Ascending aorta (tissue), 2 donors: ENCODE results near the gene PUS7. TPM values are rescaled to one million over a fixed set of nuclear protein-coding genes. Genes with fewer than 3 reads are reported as not detected.
"Not testable (repeated sequence)": the region's sequence is repeated elsewhere in the genome, so short reads cannot be mapped to it uniquely, and the experiment has no call there.

ENCODE experiments used
- DNase-seq, 2 donors: peaks; one replicate each; pipeline ENCODE4 v3.0.0-alpha.2; 2019; ENCODE audit warnings: low spot score in 2 of 2
- H3K27ac ChIP-seq, 2 donors: fragments of 200-600 bp; sonication (generic); one replicate each; pipeline ENCODE4 v1.5.1; 2016 to 2017; ENCODE audit warnings: mild to moderate bottlenecking in 1 of 2
- H3K27me3 ChIP-seq: fragments of 200-600 bp; sonication (generic); one replicate; pipeline ENCODE4 v1.5.1; 2017
- H3K36me3 ChIP-seq, 2 donors: fragments of 200-600 bp; sonication (generic); one replicate each; pipeline ENCODE4 v1.5.1; 2016
- H3K4me1 ChIP-seq, 2 donors: fragments of 200-600 bp; sonication (generic); one replicate each; pipeline ENCODE4 v1.5.1; 2016 to 2017; ENCODE audit warnings: mild to moderate bottlenecking in 1 of 2
- H3K4me3 ChIP-seq, 2 donors: fragments of 200-600 bp; sonication (generic); one replicate each; pipeline ENCODE4 v1.5.1; 2016 to 2017; ENCODE audit warnings: mild to moderate bottlenecking in 1 of 2
- H3K9me3 ChIP-seq, 2 donors: fragments of 200-600 bp; sonication (generic); one replicate each; pipeline ENCODE4 v1.5.1; 2016
- CTCF ChIP-seq, 3 experiments: fragments of 200-600 bp in 2 of 3; fragments of 450-650 bp in 1 of 3; sonication (generic) in 2 of 3; IDR thresholded peaks; one replicate each; pipeline ENCODE4 v1.5.1; 2016 to 2019; ENCODE audit warnings: antibody characterized with exemption in 3 of 3, mild to moderate bottlenecking in 1 of 3, moderate library complexity in 1 of 3
- intact Hi-C: fragments of 100-400 bp; cut with DNase I; formaldehyde crosslinking; loops from one replicate; pipeline ENCODE4 v1.15.1; 2023
- total RNA-seq: library from RNA; depleted of rRNA; stranded (reverse); fragments of >200 nt; gene quantifications from one replicate; pipeline ENCODE4 v1.1.0, GENCODE V29; 2016

Gene PUS7
- total RNA-seq, 1 donor from 2014 or later: 17.2 TPM

- H3K27me3 ChIP-seq: no peaks in the 10 kb centered on the region
- no peak overlapping the region for H3K27ac ChIP-seq
- H3K4me3 ChIP-seq: no peak overlapping the region
- H3K4me1 ChIP-seq: no peaks in the 10 kb centered on the region
- no peaks in the 10 kb centered on the region for H3K36me3 ChIP-seq
- DNase-seq: no peak
- TF ChIP-seq CTCF (IDR thresholded peaks at IDR 0.05): no peak
- intact Hi-C loops: no loop called here
- no peaks in the 10 kb centered on the region for H3K9me3 ChIP-seq
These were observed 70.0 kb downstream of the PUS7 start for GRCh38 chr7:105452085-105452484.

GRCh38 chr7:105450870-105451269 lies 71.2 kb downstream of the PUS7 start:
- H3K4me3 ChIP-seq, H3K4me1 ChIP-seq, DNase-seq, H3K36me3 ChIP-seq, H3K27ac ChIP-seq, H3K9me3 ChIP-seq, intact Hi-C loops, H3K27me3 ChIP-seq: not testable (repeated sequence)

GRCh38 chr7:105450177-105450861 lies 71.8 kb downstream of the PUS7 start:
- no peaks in the 10 kb centered on the region for H3K27me3 ChIP-seq
- no peak overlapping the region for H3K4me3 ChIP-seq
- H3K27ac ChIP-seq: no peak overlapping the region
- no peaks in the 10 kb centered on the region for H3K9me3 ChIP-seq
- no peaks in the 10 kb centered on the region for H3K4me1 ChIP-seq
- no peaks in the 10 kb centered on the region for H3K36me3 ChIP-seq
- no peak for DNase-seq
- no peak for TF ChIP-seq CTCF (IDR thresholded peaks at IDR 0.05)
- intact Hi-C loops: no loop called here

DNA sequence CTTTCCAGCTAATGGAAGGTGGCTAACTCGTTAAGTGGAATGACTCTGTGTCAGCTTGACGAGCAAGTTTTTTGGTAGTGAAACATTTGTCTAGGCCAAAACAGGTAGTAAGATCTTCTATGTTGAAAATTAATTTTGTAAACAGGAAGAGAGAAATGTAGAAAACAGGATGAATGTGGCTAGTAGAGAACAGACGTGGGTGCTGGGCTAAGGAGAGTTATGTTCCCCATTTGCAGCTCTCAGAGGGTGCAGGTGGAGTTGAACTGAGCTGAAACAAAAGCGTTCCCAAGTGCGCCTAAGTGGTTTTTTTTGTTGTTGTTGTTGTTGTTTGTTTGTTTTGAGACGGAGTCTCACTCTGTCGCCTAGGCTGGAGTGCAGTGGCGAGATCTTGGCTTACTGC lies 73.9 kb downstream of the PUS7 start:
- intact Hi-C loops: no loop called here
- no peak overlapping the region for H3K27ac ChIP-seq
- no peaks in the 10 kb centered on the region for H3K9me3 ChIP-seq
- no peak for DNase-seq
- TF ChIP-seq CTCF (IDR thresholded peaks at IDR 0.05): no peak
- H3K4me1 ChIP-seq: no peaks in the 10 kb centered on the region
- H3K4me3 ChIP-seq: no peak overlapping the region
- H3K36me3 ChIP-seq: no peaks in the 10 kb centered on the region
- no peaks in the 10 kb centered on the region for H3K27me3 ChIP-seq

DNA sequence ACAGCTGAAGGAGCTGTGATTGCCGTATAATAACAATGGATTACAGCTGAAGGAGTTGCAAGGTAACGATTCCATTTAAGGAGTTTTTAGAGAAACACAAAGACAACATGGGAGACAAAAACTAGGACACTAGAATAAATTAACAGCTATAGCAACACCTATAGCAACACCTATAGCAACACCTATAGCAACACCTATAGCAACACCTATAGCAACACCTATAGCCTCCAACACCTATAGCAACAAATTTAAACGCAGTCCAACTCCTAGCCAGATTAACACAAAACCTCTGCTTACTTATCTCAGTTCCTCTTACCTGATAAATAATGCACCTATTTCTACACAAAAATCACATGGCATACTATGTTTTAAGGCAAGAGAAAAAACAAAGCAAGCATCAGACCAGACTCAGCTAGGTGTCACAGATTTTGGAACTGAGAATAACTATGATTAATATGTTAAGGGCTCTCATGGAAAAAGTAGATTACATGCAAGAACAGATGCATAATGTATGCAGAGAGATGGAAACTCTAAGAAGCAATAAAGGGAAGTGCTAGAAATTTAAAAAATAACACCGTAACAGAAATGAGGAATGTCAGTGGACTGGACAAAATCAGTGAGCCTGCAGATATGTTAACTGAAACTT lies 77.6 kb downstream of the PUS7 start:
- Histone ChIP-seq H3K27me3 (no peaks in the 10 kb centered on the region), H3K36me3 (no peaks in the 10 kb centered on the region), H3K27ac (no peak overlapping the region), H3K4me3 (no peak overlapping the region), H3K4me1 (no peaks in the 10 kb centered on the region), H3K9me3 (no peaks in the 10 kb centered on the region)
- TF ChIP-seq CTCF (IDR thresholded peaks at IDR 0.05): no peak
- DNase-seq: no peak
- intact Hi-C loops: no loop called here

- intact Hi-C loops, H3K4me3 ChIP-seq, H3K9me3 ChIP-seq, H3K4me1 ChIP-seq, H3K27me3 ChIP-seq, H3K27ac ChIP-seq, DNase-seq, H3K36me3 ChIP-seq: not testable (repeated sequence)
These were observed 79.9 kb downstream of the PUS7 start for GRCh38 chr7:105442214-105442613.
